Forelimb muscle (tissue), 1 donor: Measurements from ENCODE around the gene PLXDC1. TPM values are rescaled to one million over a fixed set of nuclear protein-coding genes. Genes with fewer than 3 reads are reported as not detected.

Experiments
- DNase-seq: peaks from one replicate; pipeline ENCODE4 v3.0.0-alpha.2; 2013; ENCODE audit warnings: low read depth
- polyA plus RNA-seq: library from polyadenylated mRNA; unstranded; fragments of 120-200 nt; gene quantifications from one replicate; pipeline ENCODE4 v1.2.1, GENCODE V29; 2013; ENCODE audit not compliant: insufficient read length

The PLXDC1 gene
- polyA plus RNA-seq, 1 donor: 5.0 TPM

GRCh38 chr17:39014795-39015545 is 136.5 kb downstream of the PLXDC1 start:
- DNase-seq: no peak

GRCh38 chr17:39014044-39014794 is 137.2 kb downstream of the PLXDC1 start:
- DNase-seq: no peak

Other genes starting within 250 kb of the PLXDC1 start
- not detected for gene FBXO47, start 184.2 kb downstream of the PLXDC1 start, polyA plus RNA-seq
- 0.59 TPM for gene ARL5C, start 14.5 kb upstream of the PLXDC1 start, polyA plus RNA-seq
- gene CACNB1, start 46.0 kb upstream of the PLXDC1 start, polyA plus RNA-seq: 232 TPM
- gene RPL19, start 48.6 kb upstream of the PLXDC1 start, polyA plus RNA-seq: 2,814 TPM
- gene STAC2, start 74.3 kb upstream of the PLXDC1 start, polyA plus RNA-seq: 0.25 TPM
- 6.1 TPM for gene FBXL20, start 250.0 kb upstream of the PLXDC1 start, polyA plus RNA-seq